CD8-positive, alpha-beta memory T cell (primary cell): ENCODE results near the gene PSMA7. TPM values are rescaled to one million over a fixed set of nuclear protein-coding genes. Genes with fewer than 3 reads are reported as not detected.
A peak's percentile ranks its signal among the peaks of the same experiment; 100 is the strongest.

Source experiments
- CTCF ChIA-PET: fragments of 350-600 bp; sonication (Branson Sonifier 250); formaldehyde crosslinking; loops from one replicate; lab custom pipeline; 2021; ENCODE audit warnings: antibody characterized with exemption; lab: Charles Lee
- POLR2A ChIA-PET: fragments of 350-600 bp; sonication (Branson Sonifier 250); formaldehyde crosslinking; loops from one replicate; lab custom pipeline; 2021; ENCODE audit warnings: antibody characterized with exemption; lab: Charles Lee
- DNase-seq, 5 donors: peaks; one replicate each; pipeline versions ENCODE4 v3.0.0 to v3.0.0-alpha.2; 2020 to 2022; ENCODE audit warnings: mixed read lengths in 1 of 5
- H3K27ac ChIP-seq: one replicate; pipeline ENCODE4 v1.7.0; 2013; ENCODE audit warnings: low read depth, mild to moderate bottlenecking, low read length, moderate library complexity
- H3K27me3 ChIP-seq: 2 replicates; pipeline ENCODE4 v1.7.0; 2013; ENCODE audit warnings: low read length, mild to moderate bottlenecking; ENCODE audit not compliant: insufficient read depth, poor library complexity, severe bottlenecking
- H3K36me3 ChIP-seq: 2 replicates; pipeline ENCODE4 v1.7.0; 2013; ENCODE audit warnings: mild to moderate bottlenecking, low read length, moderate library complexity; ENCODE audit not compliant: insufficient read depth
- H3K4me1 ChIP-seq: 2 replicates; pipeline ENCODE4 v1.7.0; 2013; ENCODE audit warnings: mild to moderate bottlenecking, low read length, moderate library complexity; ENCODE audit not compliant: insufficient read depth
- H3K4me3 ChIP-seq: 2 replicates; pipeline ENCODE4 v1.7.0; 2013; ENCODE audit warnings: mild to moderate bottlenecking, low read length
- H3K9me3 ChIP-seq: 2 replicates; pipeline ENCODE4 v1.7.0; 2013; ENCODE audit warnings: mild to moderate bottlenecking, low read length
- H3K27ac Mint-ChIP-seq, 8 donors: one replicate each; pipeline ENCODE4 v1.8.0; 2020 to 2021; ENCODE audit warnings: mixed read lengths in 8 of 8, mild to moderate bottlenecking in 6 of 8, inconsistent platforms in 3 of 8, moderate library complexity in 3 of 8
- H3K27me3 Mint-ChIP-seq, 2 donors: one replicate each; pipeline ENCODE4 v1.8.0; 2020 to 2021; ENCODE audit warnings: mixed read lengths in 2 of 2, mild to moderate bottlenecking in 1 of 2, moderate library complexity in 1 of 2
- H3K36me3 Mint-ChIP-seq, 3 donors: one replicate each; pipeline ENCODE4 v1.8.0; 2020 to 2021; ENCODE audit warnings: mixed read lengths in 3 of 3, inconsistent platforms in 1 of 3, mild to moderate bottlenecking in 1 of 3
- H3K4me1 Mint-ChIP-seq, 3 donors: one replicate each; pipeline ENCODE4 v1.8.0; 2020 to 2021; ENCODE audit warnings: mixed read lengths in 3 of 3, inconsistent platforms in 1 of 3, mild to moderate bottlenecking in 1 of 3
- H3K4me3 Mint-ChIP-seq, 7 donors: one replicate each; pipeline ENCODE4 v1.8.0; 2020 to 2021; ENCODE audit warnings: mixed read lengths in 7 of 7, mild to moderate bottlenecking in 6 of 7, moderate library complexity in 4 of 7, inconsistent platforms in 2 of 7
- H3K9me3 Mint-ChIP-seq, 5 donors: one replicate each; pipeline ENCODE4 v1.8.0; 2020 to 2022; ENCODE audit warnings: mixed read lengths in 5 of 5, mild to moderate bottlenecking in 3 of 5, moderate library complexity in 2 of 5, inconsistent platforms in 1 of 5
- polyA plus RNA-seq: library from polyadenylated mRNA; unstranded; fragments of 300-500 nt; fragmentation: Illumina TruSeq; gene quantifications from one replicate; pipeline ENCODE4 v1.2.3, GENCODE V29; 2021
- total RNA-seq, 2 experiments: library from RNA; stranded (reverse); gene quantifications; one replicate each; pipeline ENCODE4 v1.2.3, GENCODE V29; 2021

PSMA7 gene
- total and polyA plus RNA-seq, 3 experiments from 2014 or later, result 447 to 464 (median 459) TPM

DNA sequence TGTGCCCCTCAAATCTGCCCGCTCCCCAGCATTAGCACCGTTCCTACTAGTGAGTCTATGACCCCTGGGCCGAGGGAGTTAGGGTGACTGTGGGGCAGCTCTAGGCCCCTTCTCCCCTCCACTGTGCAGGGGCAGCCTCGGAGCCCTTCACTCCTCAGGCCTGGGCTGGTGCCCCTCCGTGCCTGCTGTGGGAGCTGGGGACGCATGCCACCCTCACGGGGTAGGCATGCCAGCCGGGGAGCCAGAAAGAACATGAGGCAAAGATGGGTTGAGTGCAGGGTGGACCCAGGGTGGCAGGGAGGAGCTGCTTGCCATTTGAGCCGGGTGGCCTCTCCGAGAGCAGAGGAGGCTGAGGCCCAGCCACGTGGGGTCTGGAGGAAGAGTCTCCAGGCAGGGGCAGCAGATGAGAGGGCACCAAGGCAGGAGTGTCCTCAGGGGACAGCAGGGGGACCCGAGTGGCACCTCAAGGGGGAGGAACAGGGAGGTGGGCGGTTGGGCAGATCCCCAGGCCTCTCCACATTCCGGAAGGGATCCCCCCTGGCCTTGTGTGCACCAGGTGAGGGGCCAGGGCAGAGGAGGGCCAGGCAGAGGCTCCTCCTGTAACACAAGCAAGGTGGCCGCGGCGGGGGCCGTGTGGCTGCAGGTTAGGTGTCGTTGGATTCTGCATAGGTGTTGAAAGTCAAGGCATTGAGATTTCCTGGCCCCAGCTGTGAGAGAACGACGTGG is 39.5 kb downstream of the PSMA7 start:
- ChIA-PET POLR2A (interaction anchor here (0.6 kb wide), 1 partner anchor 1626 kb away, joined by 3 read pairs; no protein-coding TSS in a partner anchor), CTCF (no interaction called here)
- peaks cover 22 to 72% (median 68%) of the 10 kb centered on the region in 5 donors for H3K9me3 Mint-ChIP-seq
- Histone ChIP-seq H3K4me1 (no peaks in the 10 kb centered on the region), H3K9me3 (peaks cover 27% of the 10 kb centered on the region), H3K27ac (no peak overlapping the region), H3K36me3 (no peaks in the 10 kb centered on the region), H3K27me3 (no peaks in the 10 kb centered on the region), H3K4me3 (no peak overlapping the region)
- no peaks in the 10 kb centered on the region for H3K4me1 Mint-ChIP-seq
- H3K4me3 Mint-ChIP-seq, result no peak overlapping the region
- no peak overlapping the region for H3K27ac Mint-ChIP-seq
- peaks cover 5 to 52% (median 6%) of the 10 kb centered on the region in 3 donors for H3K36me3 Mint-ChIP-seq
- no peak for DNase-seq
- peaks cover 14 to 21% of the 10 kb centered on the region in 2 donors for H3K27me3 Mint-ChIP-seq

DNA sequence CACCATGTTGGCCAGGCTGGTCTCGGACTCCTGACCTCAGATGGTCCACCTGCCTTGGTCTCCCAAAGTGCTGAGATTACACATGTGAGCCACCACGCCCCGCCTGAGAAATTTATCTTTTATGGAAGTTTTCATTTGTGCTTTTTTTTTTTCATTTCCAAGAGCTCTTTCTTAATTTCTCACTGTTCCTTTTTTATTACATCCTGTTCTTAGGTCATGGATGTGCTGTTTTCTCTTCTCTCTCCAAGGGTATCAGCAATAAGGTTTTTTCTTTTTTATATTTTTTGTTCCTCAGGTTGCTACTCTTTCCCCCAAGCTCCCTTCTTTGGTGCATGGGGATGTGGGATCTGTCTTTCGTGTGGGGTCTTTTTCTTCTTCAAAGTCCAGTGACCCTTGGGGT is 42.1 kb downstream of the PSMA7 start:
- no peak for DNase-seq
- H3K4me3 Mint-ChIP-seq, result peak overlapping the region in 1 of 7 donors; percentile 37
- peaks cover 13% of the 10 kb centered on the region for H3K9me3 ChIP-seq
- H3K36me3 Mint-ChIP-seq, result peaks cover 2 to 43% (median 2%) of the 10 kb centered on the region in 3 donors
- POLR2A ChIA-PET, result no interaction called here
- H3K36me3 ChIP-seq, result no peaks in the 10 kb centered on the region
- peak overlapping the region in 1 of 8 donors; percentile 30 for H3K27ac Mint-ChIP-seq
- CTCF ChIA-PET, result no interaction called here
- H3K9me3 Mint-ChIP-seq, result peaks cover 6 to 48% (median 46%) of the 10 kb centered on the region in 5 donors
- no peaks in the 10 kb centered on the region for H3K27me3 ChIP-seq
- no peak overlapping the region for H3K4me3 ChIP-seq
- no peaks in the 10 kb centered on the region for H3K4me1 ChIP-seq
- peaks cover 14 to 23% of the 10 kb centered on the region in 2 donors for H3K27me3 Mint-ChIP-seq
- H3K4me1 Mint-ChIP-seq, result no peaks in the 10 kb centered on the region
- H3K27ac ChIP-seq, result no peak overlapping the region

DNA sequence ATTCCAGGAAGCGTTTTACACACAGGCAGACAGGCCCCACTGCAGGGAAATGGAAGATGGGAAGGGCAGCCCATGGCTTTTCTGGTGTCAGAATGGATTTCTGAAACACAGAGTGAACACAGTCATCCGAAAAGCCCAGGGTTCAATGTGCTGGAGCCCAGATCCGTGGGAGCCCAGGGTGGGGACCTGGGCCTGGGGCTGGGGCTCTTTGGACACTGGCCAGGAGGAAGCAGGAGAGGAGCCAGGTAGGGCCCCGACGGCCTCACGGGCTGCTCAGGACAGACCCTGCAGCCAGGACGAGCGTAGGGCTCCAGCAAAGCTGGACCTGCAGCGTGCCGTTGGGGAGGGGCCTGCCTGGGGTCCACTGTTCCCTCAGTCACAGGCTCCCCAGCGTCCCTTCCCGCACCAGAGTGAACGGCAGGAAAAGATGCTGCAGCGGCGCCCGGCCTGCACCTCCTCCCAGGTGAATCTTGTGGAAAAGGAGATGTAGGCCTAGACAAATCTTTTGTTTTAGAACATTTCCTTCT is 45.2 kb downstream of the PSMA7 start:
- CTCF ChIA-PET, result no interaction called here
- Mint-ChIP-seq H3K4me1 (no peaks in the 10 kb centered on the region), H3K27me3 (peaks cover 21 to 26% of the 10 kb centered on the region in 2 donors), H3K4me3 (no peak overlapping the region), H3K27ac (peak overlapping the region in 1 of 8 donors; percentile 55), H3K36me3 (peaks cover 0 to 32% (median 0%) of the 10 kb centered on the region in 3 donors), H3K9me3 (peaks cover 5 to 33% (median 28%) of the 10 kb centered on the region in 5 donors)
- Histone ChIP-seq H3K4me3 (no peak overlapping the region), H3K27me3 (no peaks in the 10 kb centered on the region), H3K36me3 (no peaks in the 10 kb centered on the region), H3K27ac (no peak overlapping the region), H3K9me3 (peaks cover 13% of the 10 kb centered on the region), H3K4me1 (no peaks in the 10 kb centered on the region)
- DNase-seq, result no peak
- POLR2A ChIA-PET, result no interaction called here

DNA sequence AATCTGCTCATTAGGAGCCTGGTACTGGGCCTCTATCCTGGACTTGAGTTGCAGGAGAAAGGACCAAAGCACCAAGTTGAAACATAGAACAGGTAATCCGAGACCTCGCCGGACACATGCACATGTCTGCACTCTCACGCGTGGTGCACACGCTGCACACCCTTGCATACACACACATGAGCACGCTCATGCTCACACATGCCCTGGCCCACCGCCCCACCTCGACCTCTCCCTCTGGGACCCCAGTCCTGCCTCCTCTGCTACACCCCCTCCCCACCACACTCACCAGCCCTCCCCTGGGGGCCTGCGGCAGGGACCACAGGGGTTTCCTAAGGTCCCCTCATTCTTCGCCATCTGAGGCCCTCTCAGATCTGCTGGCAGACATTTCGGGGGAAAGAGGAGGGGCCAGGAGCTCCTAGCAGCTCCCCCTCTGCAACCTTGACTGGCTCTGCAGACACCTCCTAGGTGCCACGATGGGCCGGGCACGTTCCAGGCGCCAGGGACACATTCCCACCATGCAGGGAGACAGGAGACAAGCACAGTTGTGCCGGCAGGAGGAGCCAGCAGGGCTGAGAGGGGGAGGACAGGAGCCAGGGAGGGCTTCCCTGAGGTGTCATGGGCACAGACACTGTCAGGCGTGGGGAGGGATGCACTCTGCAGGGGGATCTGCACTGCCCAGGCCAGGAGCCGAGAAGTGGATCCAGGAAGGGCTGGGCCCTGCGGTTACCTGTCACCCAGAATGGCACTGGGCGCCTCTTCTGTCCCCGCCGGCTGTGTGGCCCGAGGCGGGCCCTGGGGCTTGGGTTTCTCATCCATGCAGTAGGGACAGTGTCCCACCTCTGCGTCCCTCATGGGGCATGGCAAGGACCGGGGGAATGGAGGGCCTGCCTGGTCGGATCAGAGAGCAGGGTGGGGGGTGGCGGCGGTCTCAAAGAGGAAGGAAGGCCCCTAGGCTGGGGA is 46.5 kb downstream of the PSMA7 start:
- H3K9me3 ChIP-seq, result peaks cover 8% of the 10 kb centered on the region
- Mint-ChIP-seq H3K27me3 (peaks cover 23 to 25% of the 10 kb centered on the region in 2 donors), H3K9me3 (peaks cover 5 to 27% (median 20%) of the 10 kb centered on the region in 5 donors), H3K36me3 (peaks cover 0 to 29% (median 4%) of the 10 kb centered on the region in 3 donors), H3K27ac (no peak overlapping the region), H3K4me1 (no peaks in the 10 kb centered on the region), H3K4me3 (no peak overlapping the region)
- DNase-seq, result no peak
- ChIA-PET POLR2A (no interaction called here), CTCF (no interaction called here)
- H3K4me1 ChIP-seq, result no peaks in the 10 kb centered on the region
- no peaks in the 10 kb centered on the region for H3K27me3 ChIP-seq
- H3K4me3 ChIP-seq, result no peak overlapping the region
- H3K36me3 ChIP-seq, result no peaks in the 10 kb centered on the region
- H3K27ac ChIP-seq, result no peak overlapping the region

DNA sequence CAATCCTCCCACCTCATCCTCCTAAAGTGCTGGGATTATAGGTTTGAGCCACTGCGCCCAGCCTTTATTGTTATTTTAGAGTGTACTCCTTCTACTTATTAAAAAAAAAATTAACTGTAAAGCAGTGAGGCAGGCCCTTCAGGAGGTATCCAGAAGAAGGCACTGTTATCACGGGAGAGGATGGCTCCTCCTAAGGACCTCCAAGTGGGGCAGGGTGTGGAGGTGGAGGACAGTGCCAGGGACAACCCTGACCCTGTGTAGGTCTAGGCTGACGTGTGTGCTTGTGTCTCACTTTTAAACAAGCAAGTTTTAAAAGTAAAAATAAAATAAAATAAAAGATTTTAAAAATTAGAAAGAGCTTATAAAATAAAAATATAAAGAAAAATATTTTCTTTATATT is 53.8 kb downstream of the PSMA7 start:
- Histone ChIP-seq H3K4me1 (no peaks in the 10 kb centered on the region), H3K9me3 (no peaks in the 10 kb centered on the region), H3K27me3 (no peaks in the 10 kb centered on the region), H3K36me3 (no peaks in the 10 kb centered on the region), H3K4me3 (no peak overlapping the region), H3K27ac (no peak overlapping the region)
- peaks cover 6 to 29% of the 10 kb centered on the region in 2 donors for H3K27me3 Mint-ChIP-seq
- H3K4me1 Mint-ChIP-seq, result no peaks in the 10 kb centered on the region
- no peak overlapping the region for H3K4me3 Mint-ChIP-seq
- no peak for DNase-seq
- H3K36me3 Mint-ChIP-seq, result peaks cover 0 to 6% (median 5%) of the 10 kb centered on the region in 3 donors
- CTCF ChIA-PET, result interaction anchor here (1.7 kb wide), 1 partner anchor 28 kb away, joined by 4 read pairs; no protein-coding TSS in a partner anchor
- H3K9me3 Mint-ChIP-seq, result peaks cover 0 to 6% (median 2%) of the 10 kb centered on the region in 5 donors
- H3K27ac Mint-ChIP-seq, result peak overlapping the region in 1 of 8 donors; percentile 23
- POLR2A ChIA-PET, result interaction anchor here (0.6 kb wide), 1 partner anchor 17 kb away, joined by 3 read pairs; no protein-coding TSS in a partner anchor

DNA sequence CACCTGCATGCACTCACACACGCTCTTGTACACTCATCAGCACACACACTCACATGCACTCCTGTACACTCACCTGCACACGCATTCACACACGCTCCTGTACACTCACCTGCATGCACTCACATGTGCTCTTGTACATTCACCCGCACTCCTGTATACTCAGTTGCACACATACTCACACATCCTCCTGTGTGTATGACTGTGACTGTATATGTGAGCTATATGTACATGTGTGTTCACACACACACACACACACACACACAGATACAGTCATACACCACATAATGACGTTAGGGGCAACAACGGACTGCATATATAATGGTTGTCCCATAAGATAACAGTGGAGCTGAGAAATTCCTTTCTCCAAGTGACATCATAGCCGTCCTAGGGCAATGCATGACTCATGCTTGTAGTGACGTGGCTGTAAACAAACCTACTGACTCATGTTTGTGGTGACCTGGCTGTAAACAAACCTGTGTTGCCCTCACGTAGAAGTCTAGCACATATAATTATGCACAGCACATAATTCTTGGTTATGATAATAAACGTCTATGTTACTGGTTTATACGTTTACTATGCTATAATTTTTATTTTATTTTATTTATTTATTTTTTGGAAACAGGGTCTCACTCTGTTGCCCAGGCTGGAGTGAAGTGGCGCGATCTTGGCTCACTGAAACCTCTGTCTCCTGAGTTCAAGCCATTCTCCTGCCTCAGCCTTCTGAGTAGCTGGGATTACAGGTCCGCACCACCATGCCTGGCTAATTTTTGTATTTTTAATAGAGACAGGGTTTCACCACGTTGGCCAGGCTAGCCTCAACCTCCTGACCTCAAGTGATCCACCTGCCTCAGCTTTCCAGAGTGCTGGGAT is 54.7 kb downstream of the PSMA7 start:
- CTCF ChIA-PET, result interaction anchor here (1.7 kb wide), 1 partner anchor 29 kb away, joined by 4 read pairs; no protein-coding TSS in a partner anchor
- Histone ChIP-seq H3K9me3 (no peaks in the 10 kb centered on the region), H3K36me3 (no peaks in the 10 kb centered on the region), H3K27ac (no peak overlapping the region), H3K27me3 (peaks cover 3% of the 10 kb centered on the region), H3K4me1 (no peaks in the 10 kb centered on the region), H3K4me3 (no peak overlapping the region)
- Mint-ChIP-seq H3K27me3 (peaks cover 6 to 24% of the 10 kb centered on the region in 2 donors), H3K4me1 (no peaks in the 10 kb centered on the region), H3K9me3 (peaks cover 0 to 6% (median 2%) of the 10 kb centered on the region in 5 donors), H3K36me3 (peaks cover 0 to 6% (median 5%) of the 10 kb centered on the region in 3 donors), H3K4me3 (no peak overlapping the region), H3K27ac (no peak overlapping the region)
- DNase-seq, result no peak
- POLR2A ChIA-PET, result interaction anchor here (0.6 kb wide), 1 partner anchor 18 kb away, joined by 3 read pairs; no protein-coding TSS in a partner anchor

DNA sequence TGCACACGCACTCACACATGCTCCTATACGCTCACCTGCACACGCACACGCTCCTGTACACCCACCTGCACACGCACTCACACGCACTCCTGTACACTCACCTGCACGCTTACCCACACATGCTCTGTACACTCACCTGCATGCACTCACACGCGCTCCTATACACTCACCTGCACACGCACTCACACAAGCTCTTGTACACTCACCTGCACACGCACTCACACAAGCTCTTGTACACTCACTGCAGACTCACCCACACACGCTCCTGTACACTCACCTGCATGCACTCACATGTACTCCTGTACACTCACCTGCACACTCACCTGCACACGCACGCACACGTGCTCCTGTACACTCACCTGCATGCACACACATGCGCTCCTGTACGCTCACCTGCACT is 55.6 kb downstream of the PSMA7 start:
- no peaks in the 10 kb centered on the region for H3K4me1 Mint-ChIP-seq
- POLR2A ChIA-PET, result no interaction called here
- H3K4me3 ChIP-seq, result no peak overlapping the region
- no peaks in the 10 kb centered on the region for H3K9me3 ChIP-seq
- no peak overlapping the region for H3K27ac Mint-ChIP-seq
- H3K4me1 ChIP-seq, result no peaks in the 10 kb centered on the region
- H3K27me3 ChIP-seq, result peaks cover 3% of the 10 kb centered on the region
- no peak overlapping the region for H3K27ac ChIP-seq
- CTCF ChIA-PET, result no interaction called here
- DNase-seq, result no peak
- H3K9me3 Mint-ChIP-seq, result peaks cover 0 to 5% (median 2%) of the 10 kb centered on the region in 5 donors
- no peaks in the 10 kb centered on the region for H3K36me3 ChIP-seq
- H3K36me3 Mint-ChIP-seq, result peaks cover 0 to 6% (median 5%) of the 10 kb centered on the region in 3 donors
- H3K4me3 Mint-ChIP-seq, result no peak overlapping the region
- H3K27me3 Mint-ChIP-seq, result peaks cover 2 to 17% of the 10 kb centered on the region in 2 donors
